HCT116 (cell line): ENCODE measurements around the gene RPL22L1. TPM values are rescaled to one million over a fixed set of nuclear protein-coding genes. Genes with fewer than 3 reads are reported as not detected.
"Not testable (repeated sequence)": the region's sequence is repeated elsewhere in the genome, so short reads cannot be mapped to it uniquely, and the experiment has no call there.

Experiments used
- ATAC-seq: fragments of 200-7000 bp; cut with Tn5 transposase; 2 replicates; pipeline ENCODE4 v1.9.1; 2020; ENCODE audit warnings: mild to moderate bottlenecking, moderate library complexity
- BruUV-seq: library from RNA; stranded (reverse); fragments of 400-500 nt; replicated peaks from 2 replicates; lab custom pipeline; 2021; lab: Mats Ljungman, UMichigan
- CTCF ChIA-PET: fragments of 300-600 bp; sonication (Branson Sonifier 250); formaldehyde crosslinking; loops from one replicate; lab custom pipeline; 2021; ENCODE audit warnings: antibody characterized with exemption; lab: Charles Lee
- POLR2A ChIA-PET: fragments of 300-600, 350-600 bp; sonication (Branson Sonifier 250); formaldehyde crosslinking; loops from one replicate; lab custom pipeline; 2021; ENCODE audit warnings: antibody characterized with exemption; lab: Charles Lee
- RAD21 ChIA-PET, 2 experiments: fragments of 300-600 bp; sonication (Branson Sonifier 250); formaldehyde crosslinking; loops; one replicate each; lab custom pipeline; 2023; ENCODE audit warnings: low total read pairs in 2 of 2; ENCODE audit not compliant: uncharacterized antibody in 2 of 2, unreplicated experiment in 2 of 2, low non-redundant PET in 1 of 2; lab: Charles Lee
- DNase-seq: peaks from one replicate; pipeline ENCODE4 v3.0.0-alpha.2; 2010; ENCODE audit warnings: low read depth, low spot score
- H2AFZ ChIP-seq: fragments of 200-600 bp; shearing (Covaris generic), sonication (generic); 2 replicates; pipeline ENCODE4 v1.6.1; 2017; ENCODE audit warnings: low read depth, mixed run types, mixed read lengths, antibody characterized with exemption, low read length; ENCODE audit not compliant: poor library complexity, severe bottlenecking
- H3K27ac ChIP-seq: 2 replicates; pipeline ENCODE4 v1.5.1; 2012; ENCODE audit warnings: low read depth, low read length
- H3K27me3 ChIP-seq: fragments of 200-600 bp; sonication (generic); 2 replicates; pipeline ENCODE4 v1.6.1; 2016; ENCODE audit warnings: mixed run types, low read length, mixed read lengths; ENCODE audit not compliant: insufficient read depth
- H3K36me3 ChIP-seq, 2 experiments: fragments of 200-500 bp in 1 of 2; fragments of 200-600 bp in 1 of 2; sonication (Bioruptor generic) in 1 of 2; sonication (generic) in 1 of 2; 2 replicates each; pipeline versions ENCODE4 v1.5.1 to v1.6.1; 2014 to 2016; ENCODE audit warnings: low read length in 2 of 2, inconsistent platforms in 1 of 2, mixed read lengths in 1 of 2, mixed run types in 1 of 2; ENCODE audit not compliant: insufficient read depth in 2 of 2, control insufficient read depth in 1 of 2
- H3K4me1 ChIP-seq, 2 experiments: fragments of 200-600 bp in 1 of 2; sonication (generic) in 1 of 2; 2 replicates each; pipeline versions ENCODE4 v1.5.1 to v1.6.1; 2012 to 2017; ENCODE audit warnings: low read length in 2 of 2, inconsistent platforms in 1 of 2, mild to moderate bottlenecking in 1 of 2, mixed read lengths in 1 of 2, mixed run types in 1 of 2, moderate library complexity in 1 of 2; ENCODE audit not compliant: insufficient read depth in 2 of 2, control insufficient read depth in 1 of 2
- H3K4me2 ChIP-seq: fragments of 200-600 bp; sonication (generic); 2 replicates; pipeline ENCODE4 v1.6.1; 2017; ENCODE audit warnings: mixed run types, low read length, mixed read lengths
- H3K4me3 ChIP-seq, 2 experiments: fragments of 200-600 bp in 1 of 2; sonication (generic) in 1 of 2; replicated peaks in 1 of 2; 2 replicates each; pipeline ENCODE4 v1.5.1; 2011 to 2016; ENCODE audit warnings: low read length in 2 of 2, control low read depth in 1 of 2, low read depth in 1 of 2, mild to moderate bottlenecking in 1 of 2, mixed read lengths in 1 of 2, mixed run types in 1 of 2
- H3K79me2 ChIP-seq: fragments of 200-600 bp; sonication (generic); 2 replicates; pipeline ENCODE4 v1.6.1; 2017; ENCODE audit warnings: mild to moderate bottlenecking, mixed run types, low read length, moderate library complexity, mixed read lengths; ENCODE audit not compliant: insufficient read depth
- H3K9ac ChIP-seq: fragments of 200-600 bp; sonication (generic); 2 replicates; pipeline ENCODE4 v1.6.1; 2016; ENCODE audit warnings: low read length, mixed read lengths
- H3K9me2 ChIP-seq: fragments of 200-600 bp; sonication (generic), shearing (Covaris generic); 2 replicates; pipeline ENCODE4 v1.6.1; 2017; ENCODE audit warnings: mixed run types, mild to moderate bottlenecking, moderate library complexity; ENCODE audit not compliant: insufficient read depth
- H3K9me3 ChIP-seq, 2 experiments: fragments of 200-500 bp in 1 of 2; fragments of 200-600 bp in 1 of 2; sonication (Bioruptor generic) in 1 of 2; sonication (generic) in 1 of 2; 2 replicates each; pipeline ENCODE4 v1.6.1; 2014 to 2017; ENCODE audit warnings: low read length in 2 of 2, mixed read lengths in 2 of 2, inconsistent platforms in 1 of 2, low read depth in 1 of 2, mild to moderate bottlenecking in 1 of 2, mixed run types in 1 of 2, moderate library complexity in 1 of 2; ENCODE audit not compliant: control insufficient read depth in 1 of 2, insufficient read depth in 1 of 2
- H4K20me1 ChIP-seq: fragments of 200-600 bp; sonication (generic), shearing (Covaris generic); 2 replicates; pipeline ENCODE4 v1.6.1; 2017; ENCODE audit warnings: mixed run types, mild to moderate bottlenecking, moderate library complexity; ENCODE audit not compliant: insufficient read depth
- CBX3 ChIP-seq: IDR thresholded peaks from 2 replicates; pipeline ENCODE4 v1.6.1; 2012; ENCODE audit warnings: low read depth
- CTCF ChIP-seq, 3 experiments: fragments of 200-600 bp in 1 of 3; sonication (generic) in 1 of 3; IDR thresholded peaks in 2 of 3; conservative IDR thresholded peaks in 1 of 3; 2 replicates each; pipeline ENCODE4 v1.5.1; 2012 to 2017; ENCODE audit warnings: low read depth in 2 of 3, low read length in 2 of 3, antibody characterized with exemption in 1 of 3, borderline replicate concordance in 1 of 3, control low read depth in 1 of 3, mild to moderate bottlenecking in 1 of 3, mixed read lengths in 1 of 3, mixed run types in 1 of 3, moderate library complexity in 1 of 3; ENCODE audit not compliant: insufficient read depth in 1 of 3
- ELF1 ChIP-seq: IDR thresholded peaks from 2 replicates; pipeline ENCODE4 v1.6.1; 2012; ENCODE audit warnings: low read depth, borderline replicate concordance
- EZH2phosphoT487 ChIP-seq: fragments of 200-600 bp; IDR thresholded peaks from 2 replicates; pipeline ENCODE4 v1.6.1; 2018; ENCODE audit warnings: antibody characterized with exemption, borderline replicate concordance
- JUND ChIP-seq: IDR thresholded peaks from 2 replicates; pipeline ENCODE4 v1.6.1; 2012
- POLR2A ChIP-seq: IDR thresholded peaks from 2 replicates; pipeline ENCODE4 v1.7.0; 2011; ENCODE audit warnings: borderline replicate concordance; ENCODE audit not compliant: insufficient read depth, insufficient read length; ENCODE audit errors: extremely low read depth
- POLR2AphosphoS5 ChIP-seq: IDR thresholded peaks from 2 replicates; pipeline ENCODE4 v1.6.1; 2011; ENCODE audit warnings: mild to moderate bottlenecking, low read depth, low read length, moderate library complexity
- RAD21 ChIP-seq: IDR thresholded peaks from 2 replicates; pipeline ENCODE4 v1.6.1; 2012; ENCODE audit warnings: low read depth, mild to moderate bottlenecking
- SIN3A ChIP-seq: IDR thresholded peaks from 2 replicates; pipeline ENCODE4 v1.6.1; 2012; ENCODE audit warnings: low read depth
- SP1 ChIP-seq: IDR thresholded peaks from 2 replicates; pipeline ENCODE4 v1.6.1; 2012; ENCODE audit warnings: low read depth
- SRF ChIP-seq: IDR thresholded peaks from 2 replicates; pipeline ENCODE4 v1.6.1; 2012; ENCODE audit warnings: low read depth
- TCF7L2 ChIP-seq: IDR thresholded peaks from 2 replicates; pipeline ENCODE4 v1.7.0; 2011; ENCODE audit warnings: borderline replicate concordance, inconsistent platforms; ENCODE audit not compliant: insufficient read depth, insufficient read length; ENCODE audit errors: extremely low read depth
- YY1 ChIP-seq: IDR thresholded peaks from 2 replicates; pipeline ENCODE4 v1.6.1; 2011; ENCODE audit warnings: low read length, low read depth, moderate library complexity, mild to moderate bottlenecking; ENCODE audit not compliant: insufficient replicate concordance; ENCODE audit errors: extremely low read depth
- ZFX ChIP-seq: fragments of 450-650 bp; IDR thresholded peaks from 2 replicates; pipeline ENCODE4 v1.6.1; 2017
- ZNF274 ChIP-seq: fragments of 200-500 bp; sonication (Bioruptor generic); IDR thresholded peaks from 2 replicates; pipeline ENCODE4 v1.6.1; 2014; ENCODE audit warnings: mild to moderate bottlenecking, low read depth, low read length, inconsistent platforms
- intact Hi-C: fragments of 100-400 bp; cut with micrococcal nuclease; formaldehyde crosslinking; loops from 2 replicates; pipeline ENCODE4 v1.10.0; 2022
- total RNA-seq: library from RNA; stranded (reverse); gene quantifications from one replicate; pipeline ENCODE4 v1.2.1, GENCODE V29; 2021; ENCODE audit not compliant: unreplicated experiment
- TF ChIP-seq, protein P1 (sequence below): IDR thresholded peaks from 2 replicates; pipeline ENCODE4 v1.6.1; 2011; ENCODE audit warnings: mild to moderate bottlenecking, low read length, moderate library complexity; ENCODE audit not compliant: insufficient replicate concordance; ENCODE audit errors: extremely low read depth
- TF ChIP-seq, protein P2 (sequence below): IDR thresholded peaks from 2 replicates; pipeline ENCODE4 v1.6.1; 2012
- TF ChIP-seq, protein P3 (sequence below): IDR thresholded peaks from 2 replicates; pipeline ENCODE4 v1.6.1; 2012

The RPL22L1 gene
- total RNA-seq, 1 experiment from 2014 or later = 492 TPM

GRCh38 chr3:170826047-170826446 is 43.9 kb downstream of the RPL22L1 start:
- DNase-seq = no peak
- intact Hi-C loops = no loop called here
- Histone ChIP-seq H3K79me2 (no peaks in the 10 kb centered on the region), H3K9me3 (no peaks in the 10 kb centered on the region), H3K27ac (no peak overlapping the region), H3K4me1 (no peaks in the 10 kb centered on the region), H3K4me3 (no peak overlapping the region), H3K9me2 (no peaks in the 10 kb centered on the region), H4K20me1 (no peaks in the 10 kb centered on the region), H2AFZ (no peak overlapping the region), H3K4me2 (no peak overlapping the region), H3K9ac (no peak overlapping the region), H3K36me3 (no peaks in the 10 kb centered on the region), H3K27me3 (peaks cover 5% of the 10 kb centered on the region; the same call in 1 of the 2 replicates)
- ChIA-PET RAD21 (no interaction called here), POLR2A (no interaction called here), CTCF (interaction anchor here (2.2 kb wide), 1 partner anchor 14 kb away, joined by 7 read pairs; no protein-coding TSS in a partner anchor)
- ATAC-seq = no peak
- TF ChIP-seq SP1 = no peak
- no peak for TF ChIP-seq ELF1
- no peak for TF ChIP-seq TCF7L2
- TF ChIP-seq ZNF274 = no peak
- TF ChIP-seq, protein P1, sequence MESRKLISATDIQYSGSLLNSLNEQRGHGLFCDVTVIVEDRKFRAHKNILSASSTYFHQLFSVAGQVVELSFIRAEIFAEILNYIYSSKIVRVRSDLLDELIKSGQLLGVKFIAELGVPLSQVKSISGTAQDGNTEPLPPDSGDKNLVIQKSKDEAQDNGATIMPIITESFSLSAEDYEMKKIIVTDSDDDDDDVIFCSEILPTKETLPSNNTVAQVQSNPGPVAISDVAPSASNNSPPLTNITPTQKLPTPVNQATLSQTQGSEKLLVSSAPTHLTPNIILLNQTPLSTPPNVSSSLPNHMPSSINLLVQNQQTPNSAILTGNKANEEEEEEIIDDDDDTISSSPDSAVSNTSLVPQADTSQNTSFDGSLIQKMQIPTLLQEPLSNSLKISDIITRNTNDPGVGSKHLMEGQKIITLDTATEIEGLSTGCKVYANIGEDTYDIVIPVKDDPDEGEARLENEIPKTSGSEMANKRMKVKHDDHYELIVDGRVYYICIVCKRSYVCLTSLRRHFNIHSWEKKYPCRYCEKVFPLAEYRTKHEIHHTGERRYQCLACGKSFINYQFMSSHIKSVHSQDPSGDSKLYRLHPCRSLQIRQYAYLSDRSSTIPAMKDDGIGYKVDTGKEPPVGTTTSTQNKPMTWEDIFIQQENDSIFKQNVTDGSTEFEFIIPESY = no peak
- TF ChIP-seq RAD21 = no peak
- TF ChIP-seq EZH2phosphoT487 = no peak
- no peak for TF ChIP-seq SRF
- TF ChIP-seq POLR2AphosphoS5 = no peak
- no peak for TF ChIP-seq POLR2A
- TF ChIP-seq ZFX = no peak
- TF ChIP-seq, protein P2, sequence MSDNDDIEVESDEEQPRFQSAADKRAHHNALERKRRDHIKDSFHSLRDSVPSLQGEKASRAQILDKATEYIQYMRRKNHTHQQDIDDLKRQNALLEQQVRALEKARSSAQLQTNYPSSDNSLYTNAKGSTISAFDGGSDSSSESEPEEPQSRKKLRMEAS = no peak
- TF ChIP-seq YY1 = no peak
- TF ChIP-seq CTCF (IDR thresholded peaks at IDR 0.05 in 2 of 3, conservative IDR thresholded peaks at IDR 0.05 in 1 of 3; ENCODE audit: borderline replicate concordance in 1 of 3, insufficient read depth in 1 of 3, low read depth in 2 of 3, low read length in 2 of 3) = no peak
- no peak for TF ChIP-seq CBX3
- TF ChIP-seq, protein P3, sequence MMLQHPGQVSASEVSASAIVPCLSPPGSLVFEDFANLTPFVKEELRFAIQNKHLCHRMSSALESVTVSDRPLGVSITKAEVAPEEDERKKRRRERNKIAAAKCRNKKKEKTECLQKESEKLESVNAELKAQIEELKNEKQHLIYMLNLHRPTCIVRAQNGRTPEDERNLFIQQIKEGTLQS = no peak
- TF ChIP-seq JUND = no peak
- TF ChIP-seq SIN3A = no peak
- no TSS peak for BruUV-seq

GRCh38 chr3:170823562-170823961 is 46.4 kb downstream of the RPL22L1 start:
- H3K9ac ChIP-seq, H4K20me1 ChIP-seq, DNase-seq, H3K4me2 ChIP-seq, H2AFZ ChIP-seq, H3K9me3 ChIP-seq, BruUV-seq, H3K36me3 ChIP-seq, intact Hi-C loops, POLR2A ChIA-PET, H3K79me2 ChIP-seq, RAD21 ChIA-PET, H3K4me1 ChIP-seq, H3K27me3 ChIP-seq, H3K27ac ChIP-seq, H3K4me3 ChIP-seq, H3K9me2 ChIP-seq, ATAC-seq: not testable (repeated sequence)
- CTCF ChIA-PET = interaction anchor here (1.2 kb wide), 1 partner anchor 12 kb away, joined by 7 read pairs; no protein-coding TSS in a partner anchor
